Neuronal stem cell (in vitro differentiated cells): Measurements from ENCODE around the gene NUDT12. TPM values are rescaled to one million over a fixed set of nuclear protein-coding genes. Genes with fewer than 3 reads are reported as not detected.

Source experiments
- DNase-seq: peaks from one replicate; pipeline ENCODE4 v3.0.0-alpha.2; 2013; ENCODE audit warnings: low spot score
- H2AFZ ChIP-seq: one replicate; pipeline ENCODE4 v1.6.1; 2013; ENCODE audit warnings: mild to moderate bottlenecking, low read length, inconsistent platforms
- H2AK5ac ChIP-seq: 2 replicates; pipeline ENCODE4 v1.6.1; 2013; ENCODE audit warnings: low read depth, mild to moderate bottlenecking, inconsistent platforms, low read length, moderate library complexity, mixed read lengths
- H2BK120ac ChIP-seq: 2 replicates; pipeline ENCODE4 v1.6.1; 2013; ENCODE audit warnings: low read depth, mild to moderate bottlenecking, inconsistent platforms, low read length, moderate library complexity, mixed read lengths
- H2BK12ac ChIP-seq: one replicate; pipeline ENCODE4 v1.6.1; 2013; ENCODE audit warnings: low read length, inconsistent platforms
- H2BK15ac ChIP-seq: 2 replicates; pipeline ENCODE4 v1.6.1; 2013; ENCODE audit warnings: mild to moderate bottlenecking, low read length, inconsistent platforms, mixed read lengths
- H2BK5ac ChIP-seq: one replicate; pipeline ENCODE4 v1.6.1; 2013; ENCODE audit warnings: inconsistent platforms, mild to moderate bottlenecking, low read length, moderate library complexity
- H3K14ac ChIP-seq: one replicate; pipeline ENCODE4 v1.6.1; 2013; ENCODE audit warnings: low read length, inconsistent platforms
- H3K18ac ChIP-seq: 2 replicates; pipeline ENCODE4 v1.6.1; 2013; ENCODE audit warnings: low read length, inconsistent platforms
- H3K23ac ChIP-seq: 2 replicates; pipeline ENCODE4 v1.6.1; 2013; ENCODE audit warnings: low read depth, mild to moderate bottlenecking, mixed read lengths, low read length, inconsistent platforms; ENCODE audit not compliant: poor library complexity
- H3K27ac ChIP-seq: replicated peaks from 3 replicates; pipeline ENCODE4 v1.5.1; 2013; ENCODE audit warnings: low read length, inconsistent platforms
- H3K27me3 ChIP-seq, 3 experiments: 2 replicates each; pipeline ENCODE4 v1.6.1; 2013; ENCODE audit warnings: low read length in 3 of 3, mild to moderate bottlenecking in 2 of 3, inconsistent platforms in 1 of 3, low read depth in 1 of 3, mixed read lengths in 1 of 3, moderate library complexity in 1 of 3; ENCODE audit not compliant: control insufficient read depth in 3 of 3, insufficient read depth in 3 of 3
- H3K36me3 ChIP-seq, 2 donors: replicated peaks in 1 of 2; 2 replicates each; pipeline ENCODE4 v1.6.1; 2013; ENCODE audit warnings: low read length in 2 of 2; ENCODE audit not compliant: control insufficient read depth in 2 of 2, insufficient read depth in 2 of 2
- H3K4ac ChIP-seq: 2 replicates; pipeline ENCODE4 v1.6.1; 2013; ENCODE audit warnings: inconsistent platforms, mild to moderate bottlenecking, low read length, moderate library complexity
- H3K4me1 ChIP-seq, 2 donors: 1 replicate in 1 of 2; 2 replicates in 1 of 2; pipeline ENCODE4 v1.6.1; 2013; ENCODE audit warnings: low read length in 2 of 2, low read depth in 1 of 2; ENCODE audit not compliant: control insufficient read depth in 2 of 2, insufficient read depth in 1 of 2
- H3K4me2 ChIP-seq: one replicate; pipeline ENCODE4 v1.6.1; 2013; ENCODE audit warnings: mild to moderate bottlenecking, low read length, inconsistent platforms; ENCODE audit not compliant: insufficient read depth, poor library complexity, severe bottlenecking
- H3K4me3 ChIP-seq, 2 donors: 2 replicates each; pipeline ENCODE4 v1.5.1; 2013; ENCODE audit warnings: low read length in 2 of 2, mild to moderate bottlenecking in 2 of 2, inconsistent platforms in 1 of 2, moderate library complexity in 1 of 2
- H3K79me1 ChIP-seq: one replicate; pipeline ENCODE4 v1.6.1; 2013; ENCODE audit warnings: low read depth, mild to moderate bottlenecking, inconsistent platforms, low read length, moderate library complexity
- H3K9ac ChIP-seq: one replicate; pipeline ENCODE4 v1.6.1; 2013; ENCODE audit warnings: mild to moderate bottlenecking, low read depth, low read length, inconsistent platforms; ENCODE audit not compliant: poor library complexity
- H3K9me3 ChIP-seq, 2 donors: replicated peaks in 1 of 2; 2 replicates each; pipeline versions ENCODE3 to v1.6.1; 2013; ENCODE audit warnings: low read length in 2 of 2, mild to moderate bottlenecking in 2 of 2, inconsistent platforms in 1 of 2, low read depth in 1 of 2, mixed read lengths in 1 of 2, moderate library complexity in 1 of 2; ENCODE audit not compliant: control insufficient read depth in 2 of 2, insufficient read depth in 1 of 2
- H4K8ac ChIP-seq: one replicate; pipeline ENCODE4 v1.6.1; 2013; ENCODE audit warnings: low read depth, mild to moderate bottlenecking, inconsistent platforms, low read length, moderate library complexity
- H4K91ac ChIP-seq: one replicate; pipeline ENCODE4 v1.6.1; 2013; ENCODE audit warnings: low read length, low read depth, mild to moderate bottlenecking, inconsistent platforms; ENCODE audit not compliant: poor library complexity
- WGBS, 2 donors: extraction: QIAGEN DNeasy Blood & Tissue Kit; methylation state at CpG; one replicate each; pipeline ENCODE4 v1.1.7; 2013; ENCODE audit warnings: missing lambda C conversion rate in 2 of 2, mixed read lengths in 1 of 2; ENCODE audit not compliant: insufficient read length in 2 of 2, insufficient replicate concordance in 1 of 2; ENCODE audit errors: extremely low coverage in 2 of 2; 5-methylcytosine and 5-hydroxymethylcytosine counted together
- polyA plus RNA-seq, 2 experiments: library from polyadenylated mRNA; stranded (reverse); fragments of 200-250 nt; gene quantifications; one replicate each; pipeline ENCODE4 v1.2.3, GENCODE V29; 2013

The NUDT12 gene
- 18.7 TPM for polyA plus RNA-seq (2013, experiment 1 of 2)
- 18.4 TPM for polyA plus RNA-seq (2013, experiment 2 of 2)

- Histone ChIP-seq H3K4me1 (peaks cover 0 to 2% of the 10 kb centered on the region in 2 donors), H2AK5ac (no peak within 1 kb of the TSS), H3K36me3 (peaks cover 0 to 21% of the 10 kb centered on the region in 2 donors), H2BK15ac (no peak within 1 kb of the TSS), H3K79me1 (no peaks in the 10 kb centered on the region), H3K27ac (peak within 1 kb of the TSS; percentile 88), H4K8ac (no peak within 1 kb of the TSS), H2BK120ac (no peak within 1 kb of the TSS), H3K4me3 (peak within 1 kb of the TSS; percentile 95 to 97), H3K23ac (no peak within 1 kb of the TSS), H3K9ac (peak within 1 kb of the TSS; percentile 82), H3K9me3 (no peaks in the 10 kb centered on the region), H3K4me2 (peak within 1 kb of the TSS; percentile 72), H3K18ac (peak within 1 kb of the TSS; percentile 29), H3K4ac (no peak within 1 kb of the TSS), H2BK12ac (no peak within 1 kb of the TSS), H3K27me3 (no peaks in the 10 kb centered on the region), H4K91ac (no peak within 1 kb of the TSS), H2BK5ac (no peak within 1 kb of the TSS), H3K14ac (no peak within 1 kb of the TSS), H2AFZ (peak within 1 kb of the TSS; percentile 98)
- no CpG with 5 or more reads among the region's 37 CpGs for WGBS, 2 donors
- DNase-seq: peak; percentile 64
These were observed at the start of gene NUDT12 for GRCh38 chr5:103562453-103563157. Gene NUDT12 (minus strand): TSS chr5:103562789. CDS start chr5:103560248, 2,541 bp downstream.

GRCh38 chr5:103607346-103607745 is 44.8 kb upstream of the NUDT12 start:
- no peak overlapping the region for H3K4me3 ChIP-seq
- H3K14ac ChIP-seq: no peak overlapping the region
- no peak overlapping the region for H2AK5ac ChIP-seq
- H4K91ac ChIP-seq: no peak overlapping the region
- no peak overlapping the region for H4K8ac ChIP-seq
- H3K9me3 ChIP-seq: no peaks in the 10 kb centered on the region
- H2BK15ac ChIP-seq: no peak overlapping the region
- H3K23ac ChIP-seq: no peak overlapping the region
- H3K4ac ChIP-seq: no peak overlapping the region
- H3K4me2 ChIP-seq: no peak overlapping the region
- H3K18ac ChIP-seq: no peak overlapping the region
- H3K27me3 ChIP-seq: no peaks in the 10 kb centered on the region
- H3K36me3 ChIP-seq: no peaks in the 10 kb centered on the region
- no peaks in the 10 kb centered on the region for H3K4me1 ChIP-seq
- H3K9ac ChIP-seq: no peak overlapping the region
- H2BK120ac ChIP-seq: no peak overlapping the region
- no peak overlapping the region for H2BK12ac ChIP-seq
- no peaks in the 10 kb centered on the region for H3K79me1 ChIP-seq
- no peak for DNase-seq
- no peak overlapping the region for H2BK5ac ChIP-seq
- no peak overlapping the region for H2AFZ ChIP-seq
- no peak overlapping the region for H3K27ac ChIP-seq

- no CpG with 5 or more reads among the region's 2 CpGs for WGBS, 2 donors
- no peaks in the 10 kb centered on the region for H3K9me3 ChIP-seq
These were observed 42.7 kb upstream of the NUDT12 start for GRCh38 chr5:103605277-103605676.

GRCh38 chr5:103602438-103602837 is 39.8 kb upstream of the NUDT12 start:
- Histone ChIP-seq H3K23ac (no peak overlapping the region), H3K18ac (no peak overlapping the region), H3K9me3 (no peaks in the 10 kb centered on the region), H2BK120ac (no peak overlapping the region), H3K79me1 (no peaks in the 10 kb centered on the region), H3K14ac (no peak overlapping the region), H4K8ac (no peak overlapping the region), H3K27me3 (no peaks in the 10 kb centered on the region), H2AK5ac (no peak overlapping the region), H2BK5ac (no peak overlapping the region), H3K27ac (no peak overlapping the region), H3K4me1 (no peaks in the 10 kb centered on the region), H3K9ac (no peak overlapping the region), H2BK15ac (no peak overlapping the region), H2BK12ac (no peak overlapping the region), H3K36me3 (no peaks in the 10 kb centered on the region), H3K4me3 (no peak overlapping the region), H2AFZ (no peak overlapping the region), H4K91ac (no peak overlapping the region), H3K4ac (no peak overlapping the region), H3K4me2 (no peak overlapping the region)
- DNase-seq: no peak

More at GRCh38 chr5:103605277-103605676, 42.7 kb upstream of the NUDT12 start:
- H2BK5ac ChIP-seq: no peak overlapping the region
- H3K4me1 ChIP-seq: no peaks in the 10 kb centered on the region
- H3K27ac ChIP-seq: no peak overlapping the region
- no peak overlapping the region for H4K8ac ChIP-seq
- no peak overlapping the region for H3K9ac ChIP-seq
- H3K23ac ChIP-seq: no peak overlapping the region
- H2BK15ac ChIP-seq: no peak overlapping the region
- H3K4me3 ChIP-seq: no peak overlapping the region
- no peak for DNase-seq
- no peak overlapping the region for H2AFZ ChIP-seq
- no peak overlapping the region for H2BK120ac ChIP-seq
- no peak overlapping the region for H4K91ac ChIP-seq
- H2BK12ac ChIP-seq: no peak overlapping the region
- no peaks in the 10 kb centered on the region for H3K27me3 ChIP-seq
- no peak overlapping the region for H3K18ac ChIP-seq
- no peaks in the 10 kb centered on the region for H3K36me3 ChIP-seq
- no peak overlapping the region for H3K4me2 ChIP-seq
- H2AK5ac ChIP-seq: no peak overlapping the region
- no peaks in the 10 kb centered on the region for H3K79me1 ChIP-seq
- H3K4ac ChIP-seq: no peak overlapping the region
- H3K14ac ChIP-seq: no peak overlapping the region
